ENCODE results near the gene SERGEF.
A peak's percentile ranks its signal among the peaks of the same experiment; 100 is the strongest.

SERGEF gene

DNA sequence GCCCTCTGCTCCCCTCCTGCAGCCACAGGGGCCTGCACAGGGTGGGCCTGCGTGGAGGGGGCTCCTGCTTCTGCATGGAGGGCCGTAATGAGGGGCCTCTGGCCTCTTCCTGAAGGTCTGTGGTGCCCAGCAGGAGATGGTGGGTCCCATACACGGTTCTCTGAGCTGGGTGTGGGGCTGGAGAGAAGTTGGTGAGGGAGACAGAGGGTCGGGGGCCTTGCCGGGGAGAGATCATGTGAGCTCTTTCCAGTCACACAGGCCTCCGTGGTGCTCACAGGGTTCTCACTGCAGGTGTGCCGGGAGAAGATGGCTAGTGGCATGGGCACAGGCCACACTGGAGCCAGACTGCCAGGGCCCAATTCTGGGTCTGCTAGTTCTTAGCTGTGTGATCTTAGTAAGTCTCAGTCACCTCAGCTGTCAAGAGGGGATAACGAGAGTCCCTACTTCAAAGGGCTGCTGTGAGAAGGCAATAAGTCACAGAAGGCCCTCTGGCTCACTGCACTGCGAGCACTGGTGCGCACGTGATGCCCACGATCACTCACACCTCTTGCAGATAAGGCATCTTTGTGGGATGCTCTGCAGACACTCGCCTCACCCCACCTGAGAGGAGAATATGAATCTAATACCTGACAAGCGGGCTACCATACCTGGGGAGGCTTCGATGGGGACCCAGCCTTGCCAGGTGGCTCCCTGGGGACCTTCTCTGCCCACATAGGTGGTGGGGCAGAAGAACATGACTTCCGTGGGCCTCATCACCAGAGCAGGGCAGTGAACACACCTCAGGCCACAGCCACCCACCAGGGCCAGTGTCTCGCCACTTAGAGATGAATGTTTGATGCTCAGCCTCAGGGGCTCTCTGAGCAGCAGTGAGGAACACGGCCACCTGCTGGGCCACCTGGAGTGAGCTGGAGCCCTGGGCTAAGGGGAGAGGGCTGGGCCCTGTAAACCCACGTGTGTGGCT is 263.8 kb downstream of the SERGEF start:
- DNase-seq (ENCODE audit: low read depth in 2 of 2): no peak

DNA sequence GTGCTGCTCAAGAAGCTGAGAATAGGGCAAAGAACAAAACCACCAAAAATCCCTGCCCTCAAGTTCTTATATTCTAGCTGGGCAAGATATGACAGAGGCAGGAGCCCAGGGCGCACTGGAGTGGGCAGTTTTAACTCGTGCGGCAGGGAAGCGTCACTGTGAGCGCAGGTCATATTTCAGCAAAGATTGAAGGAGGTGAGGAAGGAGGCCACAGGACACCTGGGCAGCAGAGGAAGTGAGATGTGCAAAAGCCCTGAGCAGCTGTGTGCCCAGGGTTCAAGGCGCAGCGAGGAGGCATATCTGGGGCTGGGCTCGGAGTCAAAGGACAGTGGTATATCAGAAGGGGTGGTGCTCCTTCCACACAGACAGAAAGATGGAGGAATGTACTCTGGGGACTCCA is 264.8 kb downstream of the SERGEF start:
- no peak for DNase-seq (ENCODE audit: low read depth in 2 of 2)

DNA sequence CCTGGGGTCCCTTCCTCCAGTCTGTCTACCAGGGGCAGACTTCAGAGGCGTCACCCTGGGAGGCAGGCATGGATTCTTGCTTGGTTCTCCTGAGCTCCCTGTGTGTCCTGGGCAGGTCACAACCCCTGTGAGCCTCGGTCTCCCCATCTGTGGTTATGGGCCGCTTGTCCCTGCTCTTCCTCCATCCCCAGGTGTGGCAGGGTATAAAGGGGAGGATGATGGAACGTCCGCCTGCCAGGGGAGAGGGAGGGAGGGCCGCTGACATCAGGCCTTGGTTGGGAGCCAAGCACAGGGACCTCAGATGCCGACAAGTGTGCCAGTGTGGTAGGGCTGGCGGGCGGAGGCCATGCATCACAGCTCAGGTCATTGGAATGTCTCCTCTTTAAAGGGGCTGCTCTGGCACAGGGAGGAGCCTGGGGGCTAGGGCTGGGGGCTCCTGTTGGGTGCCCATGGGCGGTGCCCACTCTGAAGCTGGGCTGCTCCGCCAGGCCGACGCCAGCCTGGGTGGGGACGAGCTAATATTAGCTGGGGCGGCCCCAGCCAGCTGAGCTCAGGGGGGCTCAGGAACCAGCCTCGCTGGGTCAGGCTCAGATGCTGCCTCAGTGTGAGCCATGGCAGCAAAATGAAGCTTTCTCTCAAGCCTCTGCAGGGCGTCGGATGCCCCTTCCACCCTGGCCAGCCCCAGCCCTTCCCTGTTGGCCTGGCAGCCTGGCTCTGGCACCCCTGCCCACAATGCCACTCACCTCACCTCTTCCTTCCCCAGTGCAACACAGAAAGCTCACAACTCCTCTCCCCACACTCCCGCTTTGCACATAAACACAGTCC is 265.5 kb downstream of the SERGEF start:
- no peak for DNase-seq (ENCODE audit: low read depth in 2 of 2)

DNA sequence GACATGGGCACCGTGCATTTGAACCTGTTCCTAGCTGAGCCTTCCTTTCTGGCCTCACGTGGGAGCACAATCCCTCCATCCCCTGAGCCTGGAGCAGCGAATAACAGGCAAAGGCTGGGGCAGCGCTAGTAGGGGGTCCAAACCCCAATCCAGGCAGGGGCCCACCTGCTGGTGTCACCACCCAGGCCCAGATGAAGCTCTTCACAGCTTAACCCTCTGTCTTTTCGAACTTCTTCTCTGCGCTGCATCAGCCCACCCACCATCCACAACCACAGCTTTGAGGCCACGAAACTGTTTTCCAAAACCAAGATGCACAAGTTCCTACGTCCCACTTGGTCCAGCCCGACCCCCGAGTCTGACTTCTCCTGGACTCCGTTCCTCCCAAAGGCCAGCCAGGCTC is 266.8 kb downstream of the SERGEF start:
- DNase-seq (ENCODE audit: low read depth in 2 of 2): no peak

GRCh38 chr11:17745023-17745772 is 267.6 kb downstream of the SERGEF start:
- no peak for DNase-seq (ENCODE audit: low read depth in 2 of 2)

DNA sequence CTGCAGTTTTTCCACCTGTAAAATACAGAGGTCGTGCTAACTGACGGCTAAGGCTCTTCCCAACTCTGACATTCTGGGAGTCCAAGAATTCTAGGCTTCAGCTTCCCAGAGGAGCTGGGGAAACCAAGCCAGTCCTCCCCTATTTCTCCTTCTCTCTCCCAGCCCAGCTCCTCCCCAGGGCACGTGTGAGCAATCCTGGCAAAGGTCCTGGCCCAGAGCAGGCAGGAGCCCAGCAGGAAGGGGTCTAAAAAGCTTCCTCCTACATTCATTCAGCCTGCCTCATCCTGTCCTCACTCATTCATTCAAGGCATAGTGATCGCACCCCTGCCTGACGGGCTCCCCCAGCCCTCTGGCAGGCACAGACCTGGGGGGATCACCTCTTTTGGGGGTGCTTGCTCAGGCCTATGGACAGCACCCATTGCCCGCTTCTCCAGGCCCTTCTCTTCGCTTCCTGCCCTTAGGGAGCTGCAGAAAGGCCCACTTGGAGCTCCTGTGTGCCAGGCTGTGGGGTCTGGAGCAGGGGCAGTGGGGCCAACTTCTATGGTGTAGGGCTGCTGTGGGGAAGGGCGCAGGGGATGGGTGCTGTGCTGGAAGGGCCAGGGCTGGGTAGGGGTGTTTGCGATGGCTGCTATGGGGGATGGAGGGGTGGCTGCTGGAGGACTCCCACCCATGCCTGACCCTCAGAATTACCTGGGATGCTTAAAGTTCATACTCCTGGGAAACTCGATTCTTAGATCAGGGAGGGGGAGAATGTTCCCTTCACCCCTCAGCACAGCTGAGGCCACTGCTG is 268.5 kb downstream of the SERGEF start:
- DNase-seq (ENCODE audit: low read depth in 2 of 2): no peak

DNA sequence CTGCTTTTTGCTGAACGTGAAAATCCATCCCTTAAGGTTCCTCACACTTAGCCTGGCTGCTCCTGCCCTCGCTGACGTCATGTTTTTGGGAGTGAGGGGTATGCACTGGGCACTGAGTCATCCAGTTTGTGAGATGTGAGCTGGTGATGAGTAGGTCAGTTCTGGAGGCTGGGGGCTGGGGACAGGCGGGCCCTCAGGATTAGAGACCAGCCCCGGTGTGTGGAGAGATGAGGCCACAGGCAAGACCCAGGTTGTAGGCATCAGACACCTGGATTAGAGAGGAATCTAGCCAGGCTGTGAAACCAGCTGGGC is 269.1 kb downstream of the SERGEF start:
- peak in 1 of 2 experiments; percentile 26 for DNase-seq (ENCODE audit: low read depth in 2 of 2)

GRCh38 chr11:17743026-17743807 is 269.6 kb downstream of the SERGEF start:
- DNase-seq (ENCODE audit: low read depth in 2 of 2): no peak

DNA sequence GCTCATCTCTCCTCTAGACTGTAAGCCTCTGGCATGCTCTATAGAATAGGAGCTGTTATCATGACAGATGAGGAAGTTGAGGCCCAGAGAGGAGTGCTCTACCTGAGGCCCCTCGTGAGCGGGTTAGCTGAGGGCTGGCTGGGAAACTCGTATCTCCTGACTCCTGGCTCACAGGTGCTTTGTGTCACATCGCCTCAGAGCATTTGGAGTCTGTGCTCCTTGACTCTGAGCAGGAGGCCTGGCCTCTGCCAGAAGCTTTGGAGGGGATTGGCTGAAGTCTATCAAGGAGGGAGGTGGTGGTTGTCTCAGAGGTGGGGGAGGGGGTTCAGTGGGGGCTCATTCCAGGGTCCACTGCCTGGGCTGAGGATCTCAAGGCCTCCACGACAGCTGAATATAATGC is 270.8 kb downstream of the SERGEF start:
- no peak for DNase-seq (ENCODE audit: low read depth in 2 of 2)

- no peak for DNase-seq (ENCODE audit: low read depth in 2 of 2)
These were observed 271.4 kb downstream of the SERGEF start for GRCh38 chr11:17741487-17741886.

DNA sequence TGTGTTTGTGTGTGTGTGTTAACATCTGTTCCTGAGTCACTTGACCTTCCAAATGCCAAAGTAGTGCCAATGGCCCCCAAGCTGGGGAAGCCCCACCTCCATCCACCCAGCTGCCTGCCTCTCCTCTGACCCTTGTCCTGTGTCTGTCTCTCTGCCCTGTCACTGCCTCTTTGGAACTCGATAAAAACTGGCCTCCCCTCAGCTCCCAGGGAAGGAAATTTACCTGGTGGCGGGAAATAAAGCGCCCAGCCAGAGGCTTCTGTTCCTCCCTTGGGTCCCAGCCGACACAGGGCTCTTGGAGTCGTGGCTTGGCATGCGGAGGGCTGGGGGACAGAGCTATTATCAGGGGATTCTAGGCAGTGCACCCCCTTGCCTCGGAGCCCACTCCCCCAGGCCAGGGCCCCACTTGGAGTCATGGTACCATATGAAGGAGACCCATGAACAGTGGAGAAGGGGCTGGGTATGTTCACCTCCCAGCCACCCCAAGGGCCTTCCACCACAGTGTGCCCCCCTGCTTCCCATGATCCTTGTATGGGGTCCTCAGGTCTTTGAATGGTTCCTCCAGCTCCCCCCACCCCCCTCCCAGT is 272.1 kb downstream of the SERGEF start:
- no peak for DNase-seq (ENCODE audit: low read depth in 2 of 2)

GRCh38 chr11:17739945-17740338 is 272.9 kb downstream of the SERGEF start:
- no peak for DNase-seq (ENCODE audit: low read depth in 2 of 2)

GRCh38 chr11:17738151-17738973 is 274.5 kb downstream of the SERGEF start:
- no peak for DNase-seq (ENCODE audit: low read depth in 2 of 2)
